PC-3 (cell line): ENCODE results near the gene SEMA4F. TPM values are rescaled to one million over a fixed set of nuclear protein-coding genes. Genes with fewer than 3 reads are reported as not detected.

Source experiments
- ATAC-seq: fragments of 200-7000 bp; cut with Tn5 transposase; 2 replicates; pipeline ENCODE4 v1.9.1; 2020; ENCODE audit warnings: mild to moderate bottlenecking, moderate library complexity
- BruUV-seq: library from RNA; stranded (reverse); fragments of 400-500 nt; replicated peaks from 2 replicates; lab custom pipeline; 2021; lab: Mats Ljungman, UMichigan
- CTCF ChIA-PET: fragments of 300-600 bp; sonication (Branson Sonifier 250); formaldehyde crosslinking; loops from one replicate; lab custom pipeline; 2022; ENCODE audit warnings: antibody characterized with exemption; lab: Charles Lee
- POLR2A ChIA-PET: fragments of 300-600 bp; sonication (Branson Sonifier 250); formaldehyde crosslinking; loops from one replicate; lab custom pipeline; 2022; ENCODE audit warnings: antibody characterized with exemption; ENCODE audit not compliant: unreplicated experiment; lab: Charles Lee
- DNase-seq: peaks from one replicate; pipeline ENCODE4 v3.0.0-alpha.2; 2015
- H2AFZ ChIP-seq: fragments of 300-600 bp; sonication (generic); 2 replicates; pipeline ENCODE4 v1.6.0; 2016; ENCODE audit warnings: antibody characterized with exemption, low read length
- H3F3A ChIP-seq: fragments of 300-600 bp; sonication (generic); one replicate; pipeline ENCODE4 v1.6.0; 2017; ENCODE audit warnings: antibody characterized with exemption, low read length, control low read depth, mild to moderate bottlenecking; ENCODE audit not compliant: unreplicated experiment
- H3K27ac ChIP-seq: fragments of 300-600 bp; sonication (generic); 2 replicates; pipeline ENCODE4 v1.5.1; 2016; ENCODE audit warnings: mild to moderate bottlenecking, low read length
- H3K27me3 ChIP-seq: fragments of 300-600 bp; sonication (generic); 2 replicates; pipeline ENCODE4 v1.6.1; 2016; ENCODE audit warnings: low read length, mixed read lengths
- H3K36me3 ChIP-seq: fragments of 300-600 bp; sonication (generic); 2 replicates; pipeline ENCODE4 v1.6.1; 2016; ENCODE audit warnings: low read depth, mixed run types, low read length, mixed read lengths
- H3K4me1 ChIP-seq: fragments of 300-600 bp; sonication (generic); 2 replicates; pipeline ENCODE4 v1.5.1; 2016; ENCODE audit warnings: low read length; ENCODE audit not compliant: insufficient read depth
- H3K4me2 ChIP-seq: fragments of 300-600 bp; sonication (generic); 2 replicates; pipeline ENCODE4 v1.6.0; 2016; ENCODE audit warnings: low read length
- H3K4me3 ChIP-seq: fragments of 300-600 bp; sonication (generic); 2 replicates; pipeline ENCODE4 v1.5.1; 2016; ENCODE audit warnings: mild to moderate bottlenecking, low read length, mixed read lengths
- H3K79me2 ChIP-seq: fragments of 300-600 bp; sonication (generic); 2 replicates; pipeline ENCODE4 v1.6.1; 2017; ENCODE audit warnings: low read length, mixed read lengths
- H3K9ac ChIP-seq: fragments of 300-600 bp; sonication (generic); 2 replicates; pipeline ENCODE4 v1.6.0; 2016; ENCODE audit warnings: mild to moderate bottlenecking, low read length
- H3K9me2 ChIP-seq: fragments of 300-600 bp; sonication (generic); replicated peaks from 2 replicates; pipeline ENCODE4 v1.6.1; 2016; ENCODE audit warnings: mixed run types, low read length, mixed read lengths
- H3K9me3 ChIP-seq: fragments of 300-600 bp; sonication (generic); 2 replicates; pipeline ENCODE4 v1.6.1; 2016; ENCODE audit warnings: low read length, mixed read lengths
- H4K20me1 ChIP-seq: fragments of 300-600 bp; sonication (generic); 2 replicates; pipeline ENCODE4 v1.6.1; 2016; ENCODE audit warnings: low read length, mixed read lengths
- EZH2 ChIP-seq: fragments of 300-600 bp; sonication (generic); IDR thresholded peaks from one replicate; pipeline ENCODE4 v1.6.1; 2017; ENCODE audit warnings: antibody characterized with exemption, mild to moderate bottlenecking, low read length; ENCODE audit not compliant: unreplicated experiment
- EZH2phosphoT487 ChIP-seq: fragments of 300-600 bp; sonication (generic); IDR thresholded peaks from 2 replicates; pipeline ENCODE4 v1.6.1; 2018; ENCODE audit warnings: mild to moderate bottlenecking, antibody characterized with exemption, low read length, borderline replicate concordance
- intact Hi-C: fragments of 100-400 bp; cut with micrococcal nuclease; formaldehyde crosslinking; loops from 2 replicates; pipeline ENCODE4 v1.9.0; 2023
- total RNA-seq: library from RNA; depleted of rRNA; stranded (reverse); fragments of >200 nt; gene quantifications from 2 replicates; pipeline ENCODE4 v1.2.3, GENCODE V29; 2014
- TF ChIP-seq, protein P1 (sequence below): fragments of 300-600 bp; sonication (generic); conservative IDR thresholded peaks from 2 replicates; pipeline ENCODE4 v1.5.1; 2017; ENCODE audit warnings: antibody characterized with exemption, low read depth, mild to moderate bottlenecking, low read length

Gene SEMA4F
- total RNA-seq, 1 experiment from 2014 or later = 13.9 TPM

DNA sequence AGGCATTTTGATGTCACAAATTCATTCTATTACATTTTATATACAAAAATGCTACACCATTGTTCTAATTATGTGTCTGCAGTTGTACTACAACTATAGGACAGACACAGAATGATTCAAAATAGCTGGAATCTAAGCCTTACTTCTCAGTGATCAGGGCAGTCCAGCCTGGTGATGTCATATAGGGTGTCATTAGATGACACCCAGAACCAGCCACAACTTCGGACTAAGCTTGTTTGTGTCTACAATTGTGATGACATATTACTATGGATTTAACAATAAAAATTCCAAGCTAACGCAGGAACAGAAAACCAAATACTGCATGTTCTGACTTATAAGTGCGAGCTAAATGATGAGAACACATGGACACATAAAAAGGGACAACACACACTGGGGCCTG is 36.9 kb upstream of the SEMA4F start:
- Histone ChIP-seq H3K4me2 (no peak overlapping the region), H3K27me3 (peaks cover 53% of the 10 kb centered on the region), H3K9me3 (no peaks in the 10 kb centered on the region), H3F3A (no peaks in the 10 kb centered on the region), H2AFZ (no peak overlapping the region), H3K4me3 (no peak overlapping the region), H3K36me3 (no peaks in the 10 kb centered on the region), H3K4me1 (no peaks in the 10 kb centered on the region), H4K20me1 (no peaks in the 10 kb centered on the region), H3K9ac (no peak overlapping the region), H3K9me2 (no peaks in the 10 kb centered on the region), H3K79me2 (no peaks in the 10 kb centered on the region), H3K27ac (no peak overlapping the region)
- TF ChIP-seq, protein P1, sequence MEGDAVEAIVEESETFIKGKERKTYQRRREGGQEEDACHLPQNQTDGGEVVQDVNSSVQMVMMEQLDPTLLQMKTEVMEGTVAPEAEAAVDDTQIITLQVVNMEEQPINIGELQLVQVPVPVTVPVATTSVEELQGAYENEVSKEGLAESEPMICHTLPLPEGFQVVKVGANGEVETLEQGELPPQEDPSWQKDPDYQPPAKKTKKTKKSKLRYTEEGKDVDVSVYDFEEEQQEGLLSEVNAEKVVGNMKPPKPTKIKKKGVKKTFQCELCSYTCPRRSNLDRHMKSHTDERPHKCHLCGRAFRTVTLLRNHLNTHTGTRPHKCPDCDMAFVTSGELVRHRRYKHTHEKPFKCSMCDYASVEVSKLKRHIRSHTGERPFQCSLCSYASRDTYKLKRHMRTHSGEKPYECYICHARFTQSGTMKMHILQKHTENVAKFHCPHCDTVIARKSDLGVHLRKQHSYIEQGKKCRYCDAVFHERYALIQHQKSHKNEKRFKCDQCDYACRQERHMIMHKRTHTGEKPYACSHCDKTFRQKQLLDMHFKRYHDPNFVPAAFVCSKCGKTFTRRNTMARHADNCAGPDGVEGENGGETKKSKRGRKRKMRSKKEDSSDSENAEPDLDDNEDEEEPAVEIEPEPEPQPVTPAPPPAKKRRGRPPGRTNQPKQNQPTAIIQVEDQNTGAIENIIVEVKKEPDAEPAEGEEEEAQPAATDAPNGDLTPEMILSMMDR = no peak
- no peak for TF ChIP-seq EZH2
- no peak for TF ChIP-seq EZH2phosphoT487
- CTCF ChIA-PET = no interaction called here
- BruUV-seq = no TSS peak
- no peak for DNase-seq
- ATAC-seq = no peak
- POLR2A ChIA-PET = no interaction called here
- intact Hi-C loops = no loop called here

DNA sequence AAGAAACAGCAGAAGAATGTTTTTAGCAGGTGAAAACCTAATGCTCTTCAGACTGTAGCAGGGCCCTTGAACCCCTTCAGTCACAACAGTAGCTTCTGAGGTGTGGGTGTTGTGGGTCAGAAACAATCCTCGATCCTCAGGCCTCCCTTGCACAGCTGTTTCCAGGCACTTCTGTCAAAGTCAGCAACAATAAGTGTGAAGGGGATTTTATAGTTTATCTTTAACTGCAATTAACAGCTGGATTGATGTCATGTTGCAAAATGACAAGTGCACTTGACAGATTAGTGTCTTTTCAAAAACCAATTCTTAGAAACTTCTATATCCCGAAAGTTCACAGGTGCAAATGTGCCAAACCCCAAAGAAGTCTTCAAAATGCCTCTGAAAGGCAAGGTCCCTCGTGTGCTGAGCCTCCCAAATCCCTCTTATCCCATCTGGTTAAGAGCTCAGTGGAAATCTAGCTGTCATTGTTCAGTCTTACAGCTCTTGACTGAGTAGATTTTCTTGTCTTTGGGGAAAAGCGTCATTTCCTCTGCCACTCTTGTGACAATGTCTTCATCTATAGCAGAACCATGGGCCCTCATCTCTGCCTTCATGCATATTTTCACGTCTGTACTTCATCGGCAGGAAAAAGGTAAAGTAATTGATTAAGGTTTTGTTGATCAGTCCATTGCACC is 35.5 kb upstream of the SEMA4F start:
- Histone ChIP-seq H3K79me2 (no peaks in the 10 kb centered on the region), H3K4me2 (no peak overlapping the region), H2AFZ (no peak overlapping the region), H3K27me3 (peaks cover 39% of the 10 kb centered on the region), H3K9me3 (no peaks in the 10 kb centered on the region), H3K27ac (no peak overlapping the region), H3K9ac (no peak overlapping the region), H3K36me3 (no peaks in the 10 kb centered on the region), H3K4me3 (no peak overlapping the region), H4K20me1 (no peaks in the 10 kb centered on the region), H3K9me2 (no peaks in the 10 kb centered on the region), H3K4me1 (no peaks in the 10 kb centered on the region), H3F3A (no peaks in the 10 kb centered on the region)
- ChIA-PET POLR2A (no interaction called here), CTCF (no interaction called here)
- ATAC-seq (no peak), DNase-seq (no peak)
- BruUV-seq = no TSS peak
- intact Hi-C loops = no loop called here
- TF ChIP-seq EZH2 = no peak
- TF ChIP-seq, protein P1 = no peak
- TF ChIP-seq EZH2phosphoT487 = no peak

DNA sequence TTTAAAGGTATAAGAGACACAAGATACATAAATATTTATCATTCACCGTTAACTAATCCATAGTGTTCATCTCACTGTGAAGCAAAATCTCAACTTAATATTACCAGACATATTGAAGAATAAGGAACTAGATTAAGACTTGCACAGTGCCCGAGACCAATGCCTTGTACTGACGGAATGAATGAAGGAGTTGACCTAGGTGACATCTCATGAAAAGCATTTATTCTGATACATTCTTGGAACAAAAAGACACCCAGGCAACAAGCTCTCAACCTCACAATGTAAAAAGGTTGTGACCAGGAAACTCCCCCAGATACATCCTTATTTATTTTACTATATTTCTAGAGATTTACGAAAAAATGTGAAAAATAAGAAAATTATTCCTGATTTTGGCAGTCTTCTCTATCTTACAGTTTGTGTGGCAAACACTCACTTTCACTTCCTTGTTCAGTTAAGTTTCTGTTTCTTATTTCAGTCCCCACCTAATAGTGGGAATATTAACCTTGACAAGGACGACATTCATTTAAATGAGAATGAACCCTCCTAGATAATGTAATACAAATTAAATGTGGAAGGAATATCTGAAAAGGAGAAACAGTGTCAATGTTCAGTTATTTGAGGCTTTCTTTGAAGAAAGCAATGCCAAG is 34.3 kb upstream of the SEMA4F start:
- intact Hi-C loops = no loop called here
- no peak overlapping the region for H3K4me3 ChIP-seq
- H3F3A ChIP-seq = no peaks in the 10 kb centered on the region
- H4K20me1 ChIP-seq = no peaks in the 10 kb centered on the region
- H3K9ac ChIP-seq = no peak overlapping the region
- no TSS peak for BruUV-seq
- H3K79me2 ChIP-seq = no peaks in the 10 kb centered on the region
- H3K4me2 ChIP-seq = no peak overlapping the region
- no peak for TF ChIP-seq EZH2phosphoT487
- no peak for TF ChIP-seq EZH2
- TF ChIP-seq, protein P1 = no peak
- CTCF ChIA-PET = no interaction called here
- no peaks in the 10 kb centered on the region for H3K9me3 ChIP-seq
- H3K27me3 ChIP-seq = peaks cover 27% of the 10 kb centered on the region
- H3K4me1 ChIP-seq = no peaks in the 10 kb centered on the region
- no peaks in the 10 kb centered on the region for H3K9me2 ChIP-seq
- POLR2A ChIA-PET = no interaction called here
- no peaks in the 10 kb centered on the region for H3K36me3 ChIP-seq
- DNase-seq (no peak), ATAC-seq (no peak)
- no peak overlapping the region for H2AFZ ChIP-seq
- H3K27ac ChIP-seq = no peak overlapping the region
